ENCODE results near the gene SMARCC2. TPM values are rescaled to one million over a fixed set of nuclear protein-coding genes. Genes with fewer than 3 reads are reported as not detected.
A peak's percentile ranks its signal among the peaks of the same experiment; 100 is the strongest.

SMARCC2 gene
- total RNA-seq, 3 donors from 2014 or later (not counting 1 experiment from before 2014, with no cell fraction given): 205 to 232 (median 210) TPM

GRCh38 chr12:56159482-56160192 is 29.6 kb downstream of the SMARCC2 start:
- Mint-ChIP-seq H3K4me3 (peak overlapping the region; percentile 96), H3K4me1 (peaks cover 48 to 62% of the 10 kb centered on the region in 2 donors), H3K9me3 (no peaks in the 10 kb centered on the region), H3K27ac (peak overlapping the region; percentile 96 to 98), H3K36me3 (no peaks in the 10 kb centered on the region), H3K27me3 (ENCODE audit: low read depth in 2 of 2) (no peaks in the 10 kb centered on the region)
- ATAC-seq (no peak), DNase-seq (peak in 1 of 2 donors; percentile 32)
- no peaks in the 10 kb centered on the region for H3K9me3 ChIP-seq (ENCODE audit: control insufficient read depth, insufficient read depth, low read length)
- H3K27me3 ChIP-seq (ENCODE audit: control insufficient read depth, insufficient read depth, low read length): no peaks in the 10 kb centered on the region
- peaks cover 47% of the 10 kb centered on the region for H3K36me3 ChIP-seq (ENCODE audit: control insufficient read depth, insufficient read depth, low read length)
- WGBS (ENCODE audit: insufficient coverage): 38% methylated on average over 8 of the region's 8 CpGs
- intact Hi-C loops (cut with micrococcal nuclease): loop anchor here (10.0 kb wide), 1 partner anchor 115 kb away; the partner anchor contains the start of gene RPS26
- peaks cover 42% of the 10 kb centered on the region for H3K4me1 ChIP-seq (ENCODE audit: control insufficient read depth, insufficient read depth, low read length)
- peak overlapping the region; percentile 85 for H3K4me3 ChIP-seq (ENCODE audit: low read length)
- H3K27ac ChIP-seq (ENCODE audit: low read length): peak overlapping the region; percentile 95
- TF ChIP-seq, protein P1, sequence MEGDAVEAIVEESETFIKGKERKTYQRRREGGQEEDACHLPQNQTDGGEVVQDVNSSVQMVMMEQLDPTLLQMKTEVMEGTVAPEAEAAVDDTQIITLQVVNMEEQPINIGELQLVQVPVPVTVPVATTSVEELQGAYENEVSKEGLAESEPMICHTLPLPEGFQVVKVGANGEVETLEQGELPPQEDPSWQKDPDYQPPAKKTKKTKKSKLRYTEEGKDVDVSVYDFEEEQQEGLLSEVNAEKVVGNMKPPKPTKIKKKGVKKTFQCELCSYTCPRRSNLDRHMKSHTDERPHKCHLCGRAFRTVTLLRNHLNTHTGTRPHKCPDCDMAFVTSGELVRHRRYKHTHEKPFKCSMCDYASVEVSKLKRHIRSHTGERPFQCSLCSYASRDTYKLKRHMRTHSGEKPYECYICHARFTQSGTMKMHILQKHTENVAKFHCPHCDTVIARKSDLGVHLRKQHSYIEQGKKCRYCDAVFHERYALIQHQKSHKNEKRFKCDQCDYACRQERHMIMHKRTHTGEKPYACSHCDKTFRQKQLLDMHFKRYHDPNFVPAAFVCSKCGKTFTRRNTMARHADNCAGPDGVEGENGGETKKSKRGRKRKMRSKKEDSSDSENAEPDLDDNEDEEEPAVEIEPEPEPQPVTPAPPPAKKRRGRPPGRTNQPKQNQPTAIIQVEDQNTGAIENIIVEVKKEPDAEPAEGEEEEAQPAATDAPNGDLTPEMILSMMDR (IDR thresholded peaks at IDR 0.05): no peak

GRCh38 chr12:56158926-56159461 is 30.3 kb downstream of the SMARCC2 start:
- Mint-ChIP-seq H3K4me1 (peaks cover 48 to 62% of the 10 kb centered on the region in 2 donors), H3K27me3 (ENCODE audit: low read depth in 2 of 2) (no peaks in the 10 kb centered on the region), H3K9me3 (no peaks in the 10 kb centered on the region), H3K4me3 (peak overlapping the region; percentile 96), H3K27ac (peak overlapping the region; percentile 96 to 98), H3K36me3 (no peaks in the 10 kb centered on the region)
- Histone ChIP-seq H3K36me3 (ENCODE audit: control insufficient read depth, insufficient read depth, low read length) (peaks cover 45% of the 10 kb centered on the region), H3K27ac (ENCODE audit: low read length) (peak overlapping the region; percentile 95), H3K9me3 (ENCODE audit: control insufficient read depth, insufficient read depth, low read length) (no peaks in the 10 kb centered on the region), H3K27me3 (ENCODE audit: control insufficient read depth, insufficient read depth, low read length) (no peaks in the 10 kb centered on the region), H3K4me1 (ENCODE audit: control insufficient read depth, insufficient read depth, low read length) (peaks cover 42% of the 10 kb centered on the region), H3K4me3 (ENCODE audit: low read length) (peak overlapping the region; percentile 85)
- 2% methylated on average over 5 of the region's 6 CpGs for WGBS (ENCODE audit: insufficient coverage)
- intact Hi-C loops (cut with micrococcal nuclease): loop anchor here (1.0 to 10.0 kb wide), 2 partner anchors 41 to 114 kb away; partner anchors contain the start of genes RPS26 and ZC3H10
- ATAC-seq: peak in 1 of 3 donors; percentile 7
- TF ChIP-seq, protein P1 (IDR thresholded peaks at IDR 0.05): no peak
- DNase-seq: peak in 1 of 2 donors; percentile 46

- H3K36me3 ChIP-seq (ENCODE audit: control insufficient read depth, insufficient read depth, low read length): peaks cover 39% of the 10 kb centered on the region
- peak within 1 kb of the TSS; percentile 95 for H3K27ac ChIP-seq (ENCODE audit: low read length)
- H3K27me3 Mint-ChIP-seq (ENCODE audit: low read depth in 2 of 2): no peaks in the 10 kb centered on the region
- H3K36me3 Mint-ChIP-seq: no peaks in the 10 kb centered on the region
- H3K27me3 ChIP-seq (ENCODE audit: control insufficient read depth, insufficient read depth, low read length): no peaks in the 10 kb centered on the region
- peaks cover 42% of the 10 kb centered on the region for H3K4me1 ChIP-seq (ENCODE audit: control insufficient read depth, insufficient read depth, low read length)
- intact Hi-C loops (cut with micrococcal nuclease): loop anchor here (1.0 to 10.0 kb wide), 2 partner anchors 40 to 113 kb away; partner anchors contain the start of genes RPS26 and ZC3H10
- ATAC-seq (peak; percentile 83 to 88 (median 85)), DNase-seq (peak; percentile 81 to 98)
- H3K4me3 Mint-ChIP-seq: peak within 1 kb of the TSS; percentile 96
- H3K27ac Mint-ChIP-seq: peak within 1 kb of the TSS; percentile 96 to 98
- peaks cover 48 to 62% of the 10 kb centered on the region in 2 donors for H3K4me1 Mint-ChIP-seq
- peak within 1 kb of the TSS; percentile 85 for H3K4me3 ChIP-seq (ENCODE audit: low read length)
- no peaks in the 10 kb centered on the region for H3K9me3 ChIP-seq (ENCODE audit: control insufficient read depth, insufficient read depth, low read length)
- TF ChIP-seq, protein P1 (IDR thresholded peaks at IDR 0.05): no peak
- under 1% methylated on average over 25 of the region's 30 CpGs for WGBS (ENCODE audit: insufficient coverage)
- no peaks in the 10 kb centered on the region for H3K9me3 Mint-ChIP-seq
Measured at GRCh38 chr12:56158029-56158925, 31.0 kb downstream of the SMARCC2 start, which contains the start of gene MYL6. MYL6 (plus strand) TSS chr12:56158359; CDS start chr12:56158402, 43 bp downstream.
